Measurements from ENCODE around the gene MYRFL.
A peak's percentile ranks its signal among the peaks of the same experiment; 100 is the strongest.

MYRFL gene

GRCh38 chr12:69898236-69898635 is 73.2 kb downstream of the MYRFL start:
- no peak for DNase-seq (ENCODE audit: low read depth)

GRCh38 chr12:69900720-69901131 is 75.7 kb downstream of the MYRFL start:
- peak; percentile 10 for DNase-seq (ENCODE audit: low read depth)

- no peak for DNase-seq (ENCODE audit: low read depth)
Observed at GRCh38 chr12:69901221-69901905, 76.3 kb downstream of the MYRFL start.

- DNase-seq (ENCODE audit: low read depth): no peak
Observed at GRCh38 chr12:69903548-69903947, 78.5 kb downstream of the MYRFL start.

GRCh38 chr12:69904777-69905176 is 79.8 kb downstream of the MYRFL start:
- DNase-seq (ENCODE audit: low read depth): no peak

- no peak for DNase-seq (ENCODE audit: low read depth)
Observed at GRCh38 chr12:69905801-69906200, 80.8 kb downstream of the MYRFL start.

GRCh38 chr12:69906411-69907216 is 81.6 kb downstream of the MYRFL start:
- DNase-seq (ENCODE audit: low read depth): no peak

GRCh38 chr12:69908203-69908602 is 83.2 kb downstream of the MYRFL start:
- DNase-seq (ENCODE audit: low read depth): no peak

GRCh38 chr12:69910694-69911093 is 85.7 kb downstream of the MYRFL start:
- DNase-seq (ENCODE audit: low read depth): no peak

- DNase-seq (ENCODE audit: low read depth): no peak
Observed at GRCh38 chr12:69913526-69913925, 88.5 kb downstream of the MYRFL start.

- DNase-seq (ENCODE audit: low read depth): no peak
Observed at GRCh38 chr12:69915964-69916363, 90.9 kb downstream of the MYRFL start.

GRCh38 chr12:69916544-69917235 is 91.7 kb downstream of the MYRFL start:
- DNase-seq (ENCODE audit: low read depth): no peak

- no peak for DNase-seq (ENCODE audit: low read depth)
Observed at GRCh38 chr12:69918287-69918686, 93.3 kb downstream of the MYRFL start.

- no peak for DNase-seq (ENCODE audit: low read depth)
Observed at GRCh38 chr12:69919495-69919894, 94.5 kb downstream of the MYRFL start.

- no peak for DNase-seq (ENCODE audit: low read depth)
Observed at GRCh38 chr12:69921831-69922230, 96.8 kb downstream of the MYRFL start.

- no peak for DNase-seq (ENCODE audit: low read depth)
Observed at GRCh38 chr12:69922999-69923398, 98.0 kb downstream of the MYRFL start.

GRCh38 chr12:69925291-69925690 is 100.3 kb downstream of the MYRFL start:
- DNase-seq (ENCODE audit: low read depth): no peak

GRCh38 chr12:69927164-69927563 is 102.1 kb downstream of the MYRFL start:
- no peak for DNase-seq (ENCODE audit: low read depth)

GRCh38 chr12:69929125-69929524 is 104.1 kb downstream of the MYRFL start:
- DNase-seq (ENCODE audit: low read depth): no peak

- DNase-seq (ENCODE audit: low read depth): no peak
Observed at GRCh38 chr12:69929531-69929930, 104.5 kb downstream of the MYRFL start.

- DNase-seq (ENCODE audit: low read depth): no peak
Observed at GRCh38 chr12:69931569-69931968, 106.5 kb downstream of the MYRFL start.

- no peak for DNase-seq (ENCODE audit: low read depth)
Observed at GRCh38 chr12:69932154-69932553, 107.1 kb downstream of the MYRFL start.
